Epithelial cell of proximal tubule (primary cell): ENCODE data around the gene PTPRK. TPM values are rescaled to one million over a fixed set of nuclear protein-coding genes. Genes with fewer than 3 reads are reported as not detected.

Source experiments
- DNase-seq: peaks from one replicate; pipeline ENCODE4 v3.0.0-alpha.2; 2011; ENCODE audit warnings: low read depth
- H3K4me3 ChIP-seq: 2 replicates; pipeline ENCODE4 v1.5.1; 2011; ENCODE audit warnings: low read depth, mild to moderate bottlenecking, low read length
- total RNA-seq: library from RNA; depleted of rRNA; stranded (reverse); fragments of >200 nt; gene quantifications from 2 replicates; pipeline ENCODE4 v1.2.3, GENCODE V29; 2015
- TF ChIP-seq, protein P1 (sequence below): conservative IDR thresholded peaks from 2 replicates; pipeline ENCODE4 v1.5.1; 2012; ENCODE audit warnings: low read depth, mild to moderate bottlenecking, low read length

The PTPRK gene
- total RNA-seq, 1 donor from 2014 or later = 42.5 TPM

DNA sequence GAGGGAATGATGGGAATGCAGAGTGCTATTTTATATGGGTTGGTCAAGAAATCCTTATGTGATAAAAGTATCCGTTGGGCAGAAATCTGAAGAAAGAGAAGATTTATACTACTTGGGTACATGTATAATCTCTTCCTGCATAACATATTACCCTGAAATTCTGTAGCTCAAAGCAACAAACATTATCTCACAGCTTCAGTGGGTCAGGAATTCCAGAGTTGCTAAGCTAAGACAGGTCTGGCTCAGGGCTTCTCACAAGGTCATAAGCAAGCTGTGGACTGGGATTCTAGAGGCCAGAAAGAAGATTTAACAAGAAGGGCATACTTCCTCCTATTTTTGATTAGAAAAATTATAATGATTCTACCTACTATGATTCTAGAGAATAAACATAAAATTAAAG is 447.0 kb downstream of the PTPRK start:
- no peak overlapping the region for H3K4me3 ChIP-seq
- TF ChIP-seq, protein P1, sequence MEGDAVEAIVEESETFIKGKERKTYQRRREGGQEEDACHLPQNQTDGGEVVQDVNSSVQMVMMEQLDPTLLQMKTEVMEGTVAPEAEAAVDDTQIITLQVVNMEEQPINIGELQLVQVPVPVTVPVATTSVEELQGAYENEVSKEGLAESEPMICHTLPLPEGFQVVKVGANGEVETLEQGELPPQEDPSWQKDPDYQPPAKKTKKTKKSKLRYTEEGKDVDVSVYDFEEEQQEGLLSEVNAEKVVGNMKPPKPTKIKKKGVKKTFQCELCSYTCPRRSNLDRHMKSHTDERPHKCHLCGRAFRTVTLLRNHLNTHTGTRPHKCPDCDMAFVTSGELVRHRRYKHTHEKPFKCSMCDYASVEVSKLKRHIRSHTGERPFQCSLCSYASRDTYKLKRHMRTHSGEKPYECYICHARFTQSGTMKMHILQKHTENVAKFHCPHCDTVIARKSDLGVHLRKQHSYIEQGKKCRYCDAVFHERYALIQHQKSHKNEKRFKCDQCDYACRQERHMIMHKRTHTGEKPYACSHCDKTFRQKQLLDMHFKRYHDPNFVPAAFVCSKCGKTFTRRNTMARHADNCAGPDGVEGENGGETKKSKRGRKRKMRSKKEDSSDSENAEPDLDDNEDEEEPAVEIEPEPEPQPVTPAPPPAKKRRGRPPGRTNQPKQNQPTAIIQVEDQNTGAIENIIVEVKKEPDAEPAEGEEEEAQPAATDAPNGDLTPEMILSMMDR = no peak
- DNase-seq = no peak

DNA sequence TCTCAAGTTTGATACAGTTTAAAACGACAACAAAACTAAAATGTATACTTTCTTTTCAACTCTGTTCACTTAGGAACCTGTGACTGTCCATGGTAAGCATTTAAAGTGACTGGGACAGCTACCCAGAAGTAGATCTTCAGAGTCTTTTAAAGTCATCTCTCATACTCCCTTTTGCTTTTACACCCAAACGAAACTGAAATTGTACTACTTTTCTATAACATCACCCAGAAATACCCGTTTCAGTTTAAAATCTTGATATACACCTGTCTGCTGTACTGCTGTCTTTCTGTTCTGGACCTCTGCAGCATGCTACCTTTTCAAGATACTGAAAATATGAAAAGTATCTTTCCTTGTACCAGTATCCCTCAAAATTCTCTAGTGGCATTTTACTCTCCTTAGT is 449.2 kb downstream of the PTPRK start:
- TF ChIP-seq, protein P1 = no peak
- no peak overlapping the region for H3K4me3 ChIP-seq
- no peak for DNase-seq

DNA sequence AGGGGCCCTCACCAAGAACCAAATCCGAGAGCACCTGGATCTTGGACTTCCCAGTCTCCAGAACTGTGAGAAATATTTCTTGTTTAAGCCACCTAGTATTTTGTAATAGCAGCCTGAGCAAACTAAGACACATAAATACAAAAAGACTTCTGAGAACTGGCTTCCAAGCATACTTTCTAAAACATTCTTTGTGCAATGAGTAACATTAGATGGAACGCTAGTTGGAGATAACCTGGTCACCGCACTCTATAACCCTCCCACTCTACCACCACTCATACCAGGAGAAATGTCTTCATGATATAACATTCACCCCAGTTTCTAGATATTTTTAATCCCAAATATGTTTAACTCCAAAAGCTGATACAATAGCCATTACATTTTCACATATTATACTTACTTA is 450.0 kb downstream of the PTPRK start:
- no peak overlapping the region for H3K4me3 ChIP-seq
- DNase-seq = no peak
- TF ChIP-seq, protein P1 = no peak

DNA sequence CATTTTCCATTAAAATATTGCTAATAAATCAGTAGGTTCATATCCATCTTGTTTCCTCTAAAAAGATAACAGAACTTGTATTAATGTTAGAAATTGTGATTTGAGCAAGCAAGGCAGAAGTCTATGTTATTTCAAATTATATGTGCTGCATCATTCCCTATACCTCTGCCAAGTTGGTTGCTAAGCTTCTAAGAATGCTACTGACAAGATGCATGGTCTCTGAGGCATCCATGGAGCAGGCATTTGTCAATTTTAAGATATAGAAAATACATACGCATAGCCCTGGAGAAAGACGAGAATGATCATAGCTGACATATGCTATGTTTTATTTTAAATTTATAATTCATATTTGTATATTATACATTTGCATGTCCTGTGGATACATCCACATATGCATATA is 451.2 kb downstream of the PTPRK start:
- TF ChIP-seq, protein P1 = no peak
- no peak overlapping the region for H3K4me3 ChIP-seq
- DNase-seq = no peak

DNA sequence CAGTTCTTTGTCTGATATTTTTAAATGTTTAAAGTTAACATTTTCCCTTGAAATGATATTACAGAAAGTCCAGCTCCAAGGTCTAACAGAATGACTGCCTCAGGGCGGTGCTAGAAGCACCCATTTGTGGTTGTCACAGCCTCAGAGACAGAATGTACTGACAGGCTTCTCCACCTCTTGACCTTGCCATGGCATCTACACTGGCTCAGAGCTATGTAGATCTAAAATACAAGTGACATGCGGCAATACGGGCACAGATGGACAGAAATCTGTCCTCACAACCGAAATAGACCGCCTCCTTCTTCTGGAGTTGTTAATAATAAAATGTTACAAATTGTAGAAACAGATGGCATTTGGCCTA is 452.3 kb downstream of the PTPRK start:
- no peak overlapping the region for H3K4me3 ChIP-seq
- no peak for DNase-seq
- TF ChIP-seq, protein P1 = no peak

DNA sequence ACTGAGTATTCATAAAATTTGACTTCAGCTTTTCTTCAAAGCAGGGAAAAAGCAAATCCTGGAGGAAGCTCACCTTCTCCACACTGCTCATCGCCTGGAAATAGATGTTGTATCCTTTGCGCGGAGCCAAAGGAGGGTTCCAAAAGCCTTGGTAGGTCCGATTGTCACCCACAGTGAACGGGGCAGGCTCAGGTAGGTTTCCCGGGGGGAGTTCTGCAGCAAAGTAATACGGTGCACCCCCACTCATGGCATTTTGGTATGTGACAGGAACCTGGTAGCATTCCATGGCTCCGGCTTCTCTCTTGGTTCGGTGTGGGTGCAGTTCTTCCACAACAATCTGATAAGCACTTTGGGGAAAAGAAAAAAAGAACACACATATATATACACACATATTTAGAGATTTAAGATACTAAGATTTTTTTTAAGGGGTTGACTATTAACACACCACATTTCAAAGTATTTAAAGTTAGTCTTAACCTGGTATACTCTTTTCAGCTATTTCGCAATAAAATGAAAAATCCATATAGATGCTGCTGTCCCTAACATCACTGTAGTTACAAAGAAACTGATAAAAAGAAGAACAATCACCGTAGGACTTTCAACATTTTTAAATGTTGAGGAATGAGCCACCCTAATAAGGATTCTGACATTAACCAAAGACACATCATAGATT is 452.8 kb downstream of the PTPRK start:
- no peak overlapping the region for H3K4me3 ChIP-seq
- TF ChIP-seq, protein P1 = no peak
- DNase-seq = no peak

DNA sequence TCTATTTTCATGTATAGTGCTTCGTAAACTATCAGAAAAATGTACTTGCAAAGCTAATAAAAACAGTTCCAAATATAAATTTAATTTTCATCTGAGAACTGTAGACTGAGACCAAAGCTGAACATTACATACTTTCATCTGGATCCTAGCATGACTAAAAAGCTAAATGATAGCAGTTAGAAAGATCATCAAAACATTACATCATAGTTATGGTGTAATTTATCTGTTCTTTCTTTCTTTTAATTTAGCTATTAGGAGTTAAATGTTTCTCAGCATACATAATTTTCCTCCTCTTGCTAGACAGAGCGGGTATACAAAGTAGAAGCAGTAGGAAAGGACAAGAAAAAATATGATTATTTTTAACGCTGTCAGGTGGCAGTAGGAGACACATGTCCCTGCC is 455.3 kb downstream of the PTPRK start:
- TF ChIP-seq, protein P1 = no peak
- no peak overlapping the region for H3K4me3 ChIP-seq
- DNase-seq = no peak
